Activated effector memory CD4-positive, alpha-beta T cell treated with Interleukin-2 at 50 U/mL for 16 hours (primary cell): ENCODE results near the gene MORF4L1.
"Not testable (repeated sequence)": the region's sequence is repeated elsewhere in the genome, so short reads cannot be mapped to it uniquely, and the experiment has no call there.

Source experiments
- DNase-seq: peaks from one replicate; pipeline ENCODE4 v3.0.0-alpha.2; 2020

MORF4L1 gene

GRCh38 chr15:78902281-78903032 is 29.8 kb downstream of the MORF4L1 start:
- DNase-seq = not testable (repeated sequence)

- no peak for DNase-seq
Observed at GRCh38 chr15:78904599-78905358, 32.1 kb downstream of the MORF4L1 start.

GRCh38 chr15:78906316-78906620 is 33.6 kb downstream of the MORF4L1 start:
- DNase-seq = no peak

GRCh38 chr15:78907577-78907976 is 34.9 kb downstream of the MORF4L1 start:
- no peak for DNase-seq

GRCh38 chr15:78909160-78909695 is 36.5 kb downstream of the MORF4L1 start:
- DNase-seq = no peak

- no peak for DNase-seq
Observed at GRCh38 chr15:78909791-78910228, 37.1 kb downstream of the MORF4L1 start.

- no peak for DNase-seq
Observed at GRCh38 chr15:78910271-78910670, 37.6 kb downstream of the MORF4L1 start.

GRCh38 chr15:78912316-78912715 is 39.6 kb downstream of the MORF4L1 start:
- DNase-seq = no peak

- no peak for DNase-seq
Observed at GRCh38 chr15:78913012-78913411, 40.3 kb downstream of the MORF4L1 start.

GRCh38 chr15:78914027-78914764 is 41.5 kb downstream of the MORF4L1 start:
- no peak for DNase-seq

- no peak for DNase-seq
Observed at GRCh38 chr15:78915341-78916087, 42.8 kb downstream of the MORF4L1 start.

- no peak for DNase-seq
Observed at GRCh38 chr15:78916088-78916487, 43.4 kb downstream of the MORF4L1 start.

GRCh38 chr15:78917888-78918287 is 45.2 kb downstream of the MORF4L1 start:
- no peak for DNase-seq

- no peak for DNase-seq
Observed at GRCh38 chr15:78921517-78921916, 48.8 kb downstream of the MORF4L1 start.

- DNase-seq = no peak
Observed at GRCh38 chr15:78921940-78922339, 49.2 kb downstream of the MORF4L1 start.

- no peak for DNase-seq
Observed at GRCh38 chr15:78922527-78922926, 49.8 kb downstream of the MORF4L1 start.

- no peak for DNase-seq
Observed at GRCh38 chr15:78923015-78923414, 50.3 kb downstream of the MORF4L1 start.

GRCh38 chr15:78923480-78924360 is 51.0 kb downstream of the MORF4L1 start:
- DNase-seq = no peak

GRCh38 chr15:78925076-78925624 is 52.5 kb downstream of the MORF4L1 start:
- no peak for DNase-seq

- no peak for DNase-seq
Observed at GRCh38 chr15:78925956-78926743, 53.5 kb downstream of the MORF4L1 start.
